ENCODE results near the gene FARSB.

The FARSB gene

GRCh38 chr2:222572264-222572721, 83.6 kb downstream of the FARSB start:
- Histone ChIP-seq H3K4me2 (ENCODE audit: low read length, poor library complexity, severe bottlenecking) (no peak overlapping the region), H3K9ac (ENCODE audit: low read length) (peak overlapping the region; percentile 33), H3K18ac (ENCODE audit: low read depth in 1 of 2, low read length in 2 of 2) (peak overlapping the region; percentile 89 to 92), H3K27ac (ENCODE audit: low read length, poor library complexity, severe bottlenecking) (peak overlapping the region; percentile 51), H2BK15ac (ENCODE audit: low read depth, poor library complexity, severe bottlenecking) (peak overlapping the region; percentile 36), H3K79me1 (replicated peaks; ENCODE audit: low read length, poor library complexity, severe bottlenecking) (peaks cover 19% of the 10 kb centered on the region), H3K4me1 (ENCODE audit: control insufficient read depth, insufficient read depth, low read depth, low read length) (peaks cover 2% of the 10 kb centered on the region), H2AK5ac (ENCODE audit: low read length, severe bottlenecking) (no peak overlapping the region), H2BK5ac (ENCODE audit: low read depth, low read length, poor library complexity, severe bottlenecking) (no peak overlapping the region), H4K91ac (ENCODE audit: low read length) (no peak overlapping the region), H3K23ac (ENCODE audit: low read length in 2 of 2) (no peak overlapping the region), H3K9me3 (ENCODE audit: control insufficient read depth, low read length) (no peaks in the 10 kb centered on the region), H3K4ac (ENCODE audit: low read depth in 1 of 2, low read length in 2 of 2) (peak overlapping the region; percentile 65 to 70), H3K14ac (ENCODE audit: low read length in 2 of 2) (no peak overlapping the region), H2BK120ac (ENCODE audit: low read depth, low read length) (peak overlapping the region; percentile 44), H2BK12ac (ENCODE audit: low read length in 2 of 2) (peak overlapping the region; percentile 21 to 61), H3K36me3 (ENCODE audit: control insufficient read depth in 1 of 2, insufficient read depth in 2 of 2, low read depth in 1 of 2, low read length in 2 of 2) (peaks cover 8 to 21% of the 10 kb centered on the region in 2 experiments), H4K8ac (ENCODE audit: low read length) (no peak overlapping the region), H3K27me3 (ENCODE audit: control insufficient read depth in 1 of 2, insufficient read depth in 1 of 2, low read length in 2 of 2) (no peaks in the 10 kb centered on the region), H2AFZ (ENCODE audit: low read depth, low read length) (no peak overlapping the region), H3K4me3 (ENCODE audit: insufficient read depth in 1 of 2, low read depth in 1 of 2, low read length in 2 of 2) (no peak overlapping the region)
- DNase-seq: no peak
- WGBS: 91% methylated on average over 6 of the region's 6 CpGs

- WGBS: no CpG with 5 or more reads among the region's 1 CpG
- H2AK5ac ChIP-seq (ENCODE audit: low read length, severe bottlenecking): no peak overlapping the region
- DNase-seq: peak; percentile 46
- H3K23ac ChIP-seq (ENCODE audit: low read length in 2 of 2): no peak overlapping the region
- no peak overlapping the region for H3K4ac ChIP-seq (ENCODE audit: low read depth in 1 of 2, low read length in 2 of 2)
- no peak overlapping the region for H2BK12ac ChIP-seq (ENCODE audit: low read length in 2 of 2)
- no peak overlapping the region for H2BK120ac ChIP-seq (ENCODE audit: low read depth, low read length)
- H4K91ac ChIP-seq (ENCODE audit: low read length): no peak overlapping the region
- H3K18ac ChIP-seq (ENCODE audit: low read depth in 1 of 2, low read length in 2 of 2): no peak overlapping the region
- no peak overlapping the region for H3K14ac ChIP-seq (ENCODE audit: low read length in 2 of 2)
- H3K9me3 ChIP-seq (ENCODE audit: control insufficient read depth, low read length): no peaks in the 10 kb centered on the region
- no peak overlapping the region for H2BK5ac ChIP-seq (ENCODE audit: low read depth, low read length, poor library complexity, severe bottlenecking)
- H3K36me3 ChIP-seq (ENCODE audit: control insufficient read depth in 1 of 2, insufficient read depth in 2 of 2, low read depth in 1 of 2, low read length in 2 of 2): peaks cover 13 to 37% of the 10 kb centered on the region in 2 experiments
- no peak overlapping the region for H3K4me3 ChIP-seq (ENCODE audit: insufficient read depth in 1 of 2, low read depth in 1 of 2, low read length in 2 of 2)
- H3K4me1 ChIP-seq (ENCODE audit: control insufficient read depth, insufficient read depth, low read depth, low read length): peaks cover 2% of the 10 kb centered on the region
- H3K27me3 ChIP-seq (ENCODE audit: control insufficient read depth in 1 of 2, insufficient read depth in 1 of 2, low read length in 2 of 2): no peaks in the 10 kb centered on the region
- no peak overlapping the region for H3K4me2 ChIP-seq (ENCODE audit: low read length, poor library complexity, severe bottlenecking)
- no peak overlapping the region for H2BK15ac ChIP-seq (ENCODE audit: low read depth, poor library complexity, severe bottlenecking)
- no peak overlapping the region for H3K27ac ChIP-seq (ENCODE audit: low read length, poor library complexity, severe bottlenecking)
- H2AFZ ChIP-seq (ENCODE audit: low read depth, low read length): no peak overlapping the region
- no peak overlapping the region for H4K8ac ChIP-seq (ENCODE audit: low read length)
- no peak overlapping the region for H3K9ac ChIP-seq (ENCODE audit: low read length)
- peaks cover 9% of the 10 kb centered on the region for H3K79me1 ChIP-seq (replicated peaks; ENCODE audit: low read length, poor library complexity, severe bottlenecking)
Measured at GRCh38 chr2:222569826-222570225, 86.1 kb downstream of the FARSB start.

- Histone ChIP-seq H3K27ac (ENCODE audit: low read length, poor library complexity, severe bottlenecking) (no peak overlapping the region), H2BK12ac (ENCODE audit: low read length in 2 of 2) (peak overlapping the region in 1 of 2 experiments; percentile 5), H3K9me3 (ENCODE audit: control insufficient read depth, low read length) (no peaks in the 10 kb centered on the region), H3K4me2 (ENCODE audit: low read length, poor library complexity, severe bottlenecking) (no peak overlapping the region), H2BK5ac (ENCODE audit: low read depth, low read length, poor library complexity, severe bottlenecking) (no peak overlapping the region), H3K9ac (ENCODE audit: low read length) (no peak overlapping the region), H2BK120ac (ENCODE audit: low read depth, low read length) (no peak overlapping the region), H2BK15ac (ENCODE audit: low read depth, poor library complexity, severe bottlenecking) (no peak overlapping the region), H2AFZ (ENCODE audit: low read depth, low read length) (no peak overlapping the region), H3K14ac (ENCODE audit: low read length in 2 of 2) (no peak overlapping the region), H2AK5ac (ENCODE audit: low read length, severe bottlenecking) (no peak overlapping the region), H3K79me1 (replicated peaks; ENCODE audit: low read length, poor library complexity, severe bottlenecking) (peaks cover 6% of the 10 kb centered on the region), H4K91ac (ENCODE audit: low read length) (no peak overlapping the region), H3K36me3 (ENCODE audit: control insufficient read depth in 1 of 2, insufficient read depth in 2 of 2, low read depth in 1 of 2, low read length in 2 of 2) (peaks cover 13 to 39% of the 10 kb centered on the region in 2 experiments), H4K8ac (ENCODE audit: low read length) (no peak overlapping the region), H3K4me1 (ENCODE audit: control insufficient read depth, insufficient read depth, low read depth, low read length) (peaks cover 3% of the 10 kb centered on the region), H3K4me3 (ENCODE audit: insufficient read depth in 1 of 2, low read depth in 1 of 2, low read length in 2 of 2) (peak overlapping the region in 1 of 2 experiments; percentile 36), H3K27me3 (ENCODE audit: control insufficient read depth in 1 of 2, insufficient read depth in 1 of 2, low read length in 2 of 2) (no peaks in the 10 kb centered on the region), H3K23ac (ENCODE audit: low read length in 2 of 2) (no peak overlapping the region), H3K18ac (ENCODE audit: low read depth in 1 of 2, low read length in 2 of 2) (peak overlapping the region in 1 of 2 experiments; percentile 48), H3K4ac (ENCODE audit: low read depth in 1 of 2, low read length in 2 of 2) (no peak overlapping the region)
- 79% methylated on average over 3 of the region's 4 CpGs for WGBS
- no peak for DNase-seq
Measured at GRCh38 chr2:222568865-222569264, 87.0 kb downstream of the FARSB start.

GRCh38 chr2:222566229-222566628, 89.7 kb downstream of the FARSB start:
- DNase-seq: no peak
- H3K4me1 ChIP-seq (ENCODE audit: control insufficient read depth, insufficient read depth, low read depth, low read length): peaks cover 2% of the 10 kb centered on the region
- H3K79me1 ChIP-seq (replicated peaks; ENCODE audit: low read length, poor library complexity, severe bottlenecking): peaks cover 1% of the 10 kb centered on the region
- H2AK5ac ChIP-seq (ENCODE audit: low read length, severe bottlenecking): no peak overlapping the region
- WGBS: 97% methylated on average over 6 of the region's 6 CpGs
- H2BK12ac ChIP-seq (ENCODE audit: low read length in 2 of 2): no peak overlapping the region
- H3K4me3 ChIP-seq (ENCODE audit: insufficient read depth in 1 of 2, low read depth in 1 of 2, low read length in 2 of 2): no peak overlapping the region
- H4K91ac ChIP-seq (ENCODE audit: low read length): no peak overlapping the region
- H3K9me3 ChIP-seq (ENCODE audit: control insufficient read depth, low read length): no peaks in the 10 kb centered on the region
- H3K27ac ChIP-seq (ENCODE audit: low read length, poor library complexity, severe bottlenecking): no peak overlapping the region
- no peak overlapping the region for H2BK15ac ChIP-seq (ENCODE audit: low read depth, poor library complexity, severe bottlenecking)
- no peak overlapping the region for H3K18ac ChIP-seq (ENCODE audit: low read depth in 1 of 2, low read length in 2 of 2)
- H2BK120ac ChIP-seq (ENCODE audit: low read depth, low read length): no peak overlapping the region
- H3K27me3 ChIP-seq (ENCODE audit: control insufficient read depth in 1 of 2, insufficient read depth in 1 of 2, low read length in 2 of 2): no peaks in the 10 kb centered on the region
- H3K14ac ChIP-seq (ENCODE audit: low read length in 2 of 2): no peak overlapping the region
- H3K36me3 ChIP-seq (ENCODE audit: control insufficient read depth in 1 of 2, insufficient read depth in 2 of 2, low read depth in 1 of 2, low read length in 2 of 2): peaks cover 8 to 43% of the 10 kb centered on the region in 2 experiments
- H2AFZ ChIP-seq (ENCODE audit: low read depth, low read length): no peak overlapping the region
- no peak overlapping the region for H3K9ac ChIP-seq (ENCODE audit: low read length)
- H2BK5ac ChIP-seq (ENCODE audit: low read depth, low read length, poor library complexity, severe bottlenecking): no peak overlapping the region
- H4K8ac ChIP-seq (ENCODE audit: low read length): no peak overlapping the region
- no peak overlapping the region for H3K4ac ChIP-seq (ENCODE audit: low read depth in 1 of 2, low read length in 2 of 2)
- no peak overlapping the region for H3K4me2 ChIP-seq (ENCODE audit: low read length, poor library complexity, severe bottlenecking)
- no peak overlapping the region for H3K23ac ChIP-seq (ENCODE audit: low read length in 2 of 2)
